ENCODE measurements around the gene COX6B1.

Gene COX6B1

DNA sequence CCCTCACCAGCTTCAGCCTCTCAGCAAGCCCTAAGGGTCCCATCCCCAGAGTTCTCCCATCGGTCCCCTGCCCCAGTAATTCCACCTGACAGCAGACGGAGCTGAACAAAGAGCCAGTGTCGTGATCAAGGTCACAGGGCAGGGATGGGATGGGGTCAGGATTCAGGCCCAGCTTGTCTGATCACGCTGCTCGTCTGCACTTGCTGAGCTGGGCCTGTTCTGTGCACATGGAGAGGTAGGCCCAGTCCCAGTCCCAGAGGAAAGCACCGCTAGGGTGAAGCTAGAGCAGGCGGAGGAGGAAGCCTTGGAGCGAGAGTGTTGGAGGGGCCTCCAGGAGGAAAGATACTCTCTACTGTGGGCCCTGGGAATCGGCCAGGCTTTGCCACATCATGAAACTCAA lies 26.4 kb upstream of the COX6B1 start:
- Histone ChIP-seq H3K9ac (ENCODE audit: low read depth, low read length) (no peak overlapping the region), H3K9me3 (ENCODE audit: control insufficient read depth, insufficient read depth, low read length) (no peaks in the 10 kb centered on the region), H3K36me3 (ENCODE audit: insufficient read depth, low read length) (0 out of 2 replicates have a peak, but pooled peaks cover 3% of the 10 kb centered on the region), H3K4me1 (ENCODE audit: insufficient read depth, low read length) (no peaks in the 10 kb centered on the region)

DNA sequence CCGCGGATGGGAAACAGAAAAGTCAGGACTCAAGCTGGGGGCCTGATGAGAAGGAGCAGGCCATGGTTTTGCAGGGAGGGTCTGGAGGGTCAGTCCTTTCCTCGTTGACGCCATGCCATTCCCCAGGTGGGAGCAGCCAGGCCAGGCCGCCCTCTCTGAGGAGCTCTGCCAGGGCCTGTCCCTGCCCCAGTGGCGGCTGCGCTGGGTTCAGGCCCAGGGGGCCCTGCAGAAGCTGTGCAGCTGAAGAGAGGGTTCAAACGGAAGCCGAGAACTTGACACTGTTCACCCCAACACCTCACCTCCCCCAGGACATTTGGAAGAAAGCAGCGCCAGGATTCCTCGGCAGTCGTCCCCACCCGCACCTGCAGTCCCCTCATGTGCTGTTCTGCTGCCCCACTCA lies 25.4 kb upstream of the COX6B1 start:
- H3K36me3 ChIP-seq (ENCODE audit: insufficient read depth, low read length), result 0 out of 2 replicates have a peak, but pooled peaks cover under 1% of the 10 kb centered on the region
- H3K9ac ChIP-seq (ENCODE audit: low read depth, low read length), result no peak overlapping the region
- no peaks in the 10 kb centered on the region for H3K4me1 ChIP-seq (ENCODE audit: insufficient read depth, low read length)
- H3K9me3 ChIP-seq (ENCODE audit: control insufficient read depth, insufficient read depth, low read length), result no peaks in the 10 kb centered on the region

DNA sequence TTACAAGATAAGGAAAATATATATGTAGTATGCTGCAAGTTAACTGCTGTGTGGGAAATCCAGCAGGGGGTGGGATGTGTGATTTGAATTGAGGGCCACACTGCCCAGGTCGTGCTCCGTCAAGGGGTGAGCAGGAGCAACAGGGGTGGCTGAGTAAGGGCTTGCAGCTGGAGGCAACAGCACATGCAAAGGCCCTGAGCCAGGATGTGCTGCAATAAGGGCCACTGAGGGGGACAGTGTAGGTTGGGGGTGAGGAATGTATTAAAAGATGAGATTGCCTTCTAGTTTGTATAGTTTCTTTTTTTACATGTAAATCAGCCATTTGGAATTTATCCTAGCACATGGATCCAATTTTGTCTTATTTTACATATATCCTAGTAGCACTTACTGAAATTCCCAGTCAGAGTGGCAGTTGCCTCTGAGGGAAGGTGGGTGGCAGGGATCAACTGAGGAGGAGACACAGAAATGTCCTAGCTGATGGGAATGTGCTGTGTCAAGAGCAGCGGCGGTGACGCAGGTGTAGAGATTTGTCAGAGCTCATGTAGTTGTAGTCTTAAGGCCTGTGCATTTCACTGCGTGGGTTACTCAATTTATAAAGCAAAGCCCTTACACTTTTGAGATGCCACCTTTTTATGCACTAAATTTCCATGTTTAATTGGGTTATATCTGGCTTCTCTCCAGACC lies 24.7 kb upstream of the COX6B1 start:
- no peak overlapping the region for H3K9ac ChIP-seq (ENCODE audit: low read depth, low read length)
- no peaks in the 10 kb centered on the region for H3K4me1 ChIP-seq (ENCODE audit: insufficient read depth, low read length)
- no peaks in the 10 kb centered on the region for H3K9me3 ChIP-seq (ENCODE audit: control insufficient read depth, insufficient read depth, low read length)
- no peaks in the 10 kb centered on the region for H3K36me3 ChIP-seq (ENCODE audit: insufficient read depth, low read length)

DNA sequence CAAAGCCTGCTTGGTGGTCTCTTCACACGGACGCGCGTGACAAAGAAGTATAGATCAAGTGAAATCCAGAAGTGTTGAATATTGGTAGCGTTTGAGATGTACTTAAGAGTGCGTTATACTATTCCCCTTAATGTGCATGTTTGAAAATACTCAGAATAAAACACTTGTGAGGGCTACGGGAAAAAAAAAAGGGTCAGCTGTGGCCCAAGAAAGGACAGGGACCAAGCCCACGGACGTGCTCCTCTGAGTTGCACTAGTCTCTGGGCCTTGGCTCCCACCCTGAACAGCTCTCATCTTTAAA lies 19.9 kb upstream of the COX6B1 start:
- no peaks in the 10 kb centered on the region for H3K4me1 ChIP-seq (ENCODE audit: insufficient read depth, low read length)
- H3K9ac ChIP-seq (ENCODE audit: low read depth, low read length), result peak overlapping the region; percentile 65
- H3K9me3 ChIP-seq (ENCODE audit: control insufficient read depth, insufficient read depth, low read length), result no peaks in the 10 kb centered on the region
- H3K36me3 ChIP-seq (ENCODE audit: insufficient read depth, low read length), result peaks cover 4% of the 10 kb centered on the region; the same call in 1 of the 2 replicates

DNA sequence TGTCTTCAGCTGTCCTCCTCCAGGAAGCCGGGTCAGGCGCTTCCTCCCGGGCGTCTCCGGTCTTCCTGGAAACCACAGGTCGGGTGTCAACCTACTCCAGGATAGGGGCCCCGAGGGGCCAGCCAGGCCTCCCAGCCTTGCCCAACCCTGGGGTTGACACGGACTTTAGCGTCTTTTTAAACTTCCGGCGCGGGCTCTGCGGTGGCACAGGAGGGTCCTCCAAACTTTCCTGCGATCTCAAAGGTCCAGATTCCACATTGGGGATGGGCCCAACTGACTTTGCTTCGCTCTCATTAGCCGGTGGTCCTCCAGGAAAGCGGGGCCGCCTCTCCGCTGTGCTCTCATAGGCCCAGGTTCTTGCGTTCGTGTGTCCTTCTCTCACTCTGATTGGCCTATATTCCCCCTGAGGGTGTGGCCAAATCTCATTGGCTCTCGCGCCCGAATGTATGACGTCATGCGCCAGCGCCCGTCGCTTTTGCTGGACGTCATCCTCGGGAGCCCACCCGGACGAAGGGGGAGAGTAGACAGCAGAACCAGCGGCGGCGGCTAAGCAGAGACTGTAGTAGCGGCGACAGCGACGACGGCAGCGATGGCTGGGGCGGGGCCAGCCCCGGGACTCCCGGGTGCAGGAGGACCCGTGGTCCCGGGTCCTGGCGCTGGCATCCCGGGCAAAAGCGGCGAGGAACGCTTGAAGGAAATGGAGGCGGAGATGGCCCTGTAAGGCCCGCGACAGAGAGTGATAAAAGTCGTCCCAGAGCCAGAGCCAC lies 19.4 kb upstream of the COX6B1 start, which contains the start of gene RBM42:
RBM42 (plus strand) TSS at position 472 of the 767 bp plus-strand sequence; CDS start at position 590, 118 bp downstream.
- H3K4me1 ChIP-seq (ENCODE audit: insufficient read depth, low read length), result no peaks in the 10 kb centered on the region
- H3K9ac ChIP-seq (ENCODE audit: low read depth, low read length), result peak within 1 kb of the TSS; percentile 87
- no peaks in the 10 kb centered on the region for H3K9me3 ChIP-seq (ENCODE audit: control insufficient read depth, insufficient read depth, low read length)
- H3K36me3 ChIP-seq (ENCODE audit: insufficient read depth, low read length), result peaks cover 4% of the 10 kb centered on the region; the same call in 1 of the 2 replicates

DNA sequence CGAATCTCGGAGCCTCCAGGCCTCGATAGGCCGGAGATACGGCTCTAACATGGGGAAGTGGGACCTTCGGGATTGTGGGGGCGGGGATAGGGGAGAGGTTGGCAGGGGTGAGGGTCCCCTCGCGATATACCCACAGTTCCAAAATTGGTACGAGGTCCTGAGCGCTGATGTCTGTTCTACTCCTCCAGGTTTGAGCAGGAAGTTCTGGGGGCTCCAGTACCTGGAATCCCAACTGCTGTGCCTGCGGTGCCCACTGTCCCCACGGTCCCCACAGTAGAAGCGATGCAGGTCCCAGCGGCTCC lies 18.8 kb upstream of the COX6B1 start:
- peaks cover 4% of the 10 kb centered on the region; the same call in 1 of the 2 replicates for H3K36me3 ChIP-seq (ENCODE audit: insufficient read depth, low read length)
- H3K9ac ChIP-seq (ENCODE audit: low read depth, low read length), result peak overlapping the region; percentile 87
- H3K9me3 ChIP-seq (ENCODE audit: control insufficient read depth, insufficient read depth, low read length), result no peaks in the 10 kb centered on the region
- H3K4me1 ChIP-seq (ENCODE audit: insufficient read depth, low read length), result no peaks in the 10 kb centered on the region

DNA sequence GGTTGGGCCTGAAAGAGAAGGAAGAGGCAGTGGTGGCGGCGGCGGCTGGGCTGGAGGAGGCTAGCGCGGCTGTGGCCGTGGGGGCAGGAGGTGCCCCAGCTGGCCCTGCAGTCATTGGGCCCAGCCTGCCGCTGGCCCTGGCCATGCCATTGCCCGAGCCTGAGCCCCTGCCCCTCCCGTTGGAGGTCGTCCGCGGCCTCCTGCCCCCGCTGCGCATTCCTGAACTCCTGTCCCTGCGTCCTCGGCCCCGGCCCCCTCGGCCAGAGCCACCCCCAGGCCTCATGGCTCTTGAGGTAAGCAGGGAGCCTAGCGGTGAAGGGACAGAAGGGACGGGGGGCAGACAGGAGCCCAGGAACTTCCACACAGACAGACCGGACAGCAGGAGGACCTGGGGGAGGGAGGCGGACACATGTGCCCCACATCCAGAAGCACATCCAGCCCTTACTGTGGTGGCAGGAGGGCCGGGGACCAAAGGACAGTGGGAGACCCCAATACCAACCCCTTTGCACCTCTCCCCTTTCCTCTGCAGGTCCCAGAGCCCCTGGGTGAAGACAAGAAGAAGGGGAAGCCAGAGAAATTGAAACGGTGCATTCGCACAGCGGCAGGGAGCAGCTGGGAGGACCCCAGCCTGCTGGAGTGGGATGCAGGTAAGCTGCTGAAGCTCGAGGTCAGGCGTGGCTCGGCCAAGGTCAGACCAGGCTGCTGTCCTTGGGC lies 14.2 kb upstream of the COX6B1 start:
- no peaks in the 10 kb centered on the region for H3K4me1 ChIP-seq (ENCODE audit: insufficient read depth, low read length)
- H3K9ac ChIP-seq (ENCODE audit: low read depth, low read length), result no peak overlapping the region
- peaks cover 10% of the 10 kb centered on the region for H3K36me3 ChIP-seq (ENCODE audit: insufficient read depth, low read length)
- no peaks in the 10 kb centered on the region for H3K9me3 ChIP-seq (ENCODE audit: control insufficient read depth, insufficient read depth, low read length)

DNA sequence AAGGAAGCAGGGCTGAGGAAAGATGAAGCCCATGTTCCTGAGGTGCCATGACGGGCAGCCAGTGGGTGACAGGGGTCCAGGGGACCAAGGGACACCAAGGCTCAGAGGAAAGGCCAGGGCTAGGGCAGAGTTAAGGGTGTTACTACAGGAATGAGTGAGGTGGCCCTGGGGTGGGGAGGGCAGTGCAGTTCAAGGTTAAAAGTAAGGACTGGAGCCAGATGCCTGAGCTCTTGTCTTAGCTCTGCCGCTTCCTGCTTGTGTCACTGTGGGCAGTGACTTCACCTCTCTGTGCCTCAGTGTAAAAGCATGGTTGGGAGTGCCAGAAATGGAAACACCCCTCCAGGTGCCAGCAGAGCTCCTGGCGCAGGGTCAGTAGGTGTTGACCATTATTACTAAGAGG lies 11.5 kb upstream of the COX6B1 start:
- Histone ChIP-seq H3K36me3 (ENCODE audit: insufficient read depth, low read length) (peaks cover 6% of the 10 kb centered on the region), H3K4me1 (ENCODE audit: insufficient read depth, low read length) (peaks cover 12% of the 10 kb centered on the region), H3K9me3 (ENCODE audit: control insufficient read depth, insufficient read depth, low read length) (no peaks in the 10 kb centered on the region), H3K9ac (ENCODE audit: low read depth, low read length) (no peak overlapping the region)

DNA sequence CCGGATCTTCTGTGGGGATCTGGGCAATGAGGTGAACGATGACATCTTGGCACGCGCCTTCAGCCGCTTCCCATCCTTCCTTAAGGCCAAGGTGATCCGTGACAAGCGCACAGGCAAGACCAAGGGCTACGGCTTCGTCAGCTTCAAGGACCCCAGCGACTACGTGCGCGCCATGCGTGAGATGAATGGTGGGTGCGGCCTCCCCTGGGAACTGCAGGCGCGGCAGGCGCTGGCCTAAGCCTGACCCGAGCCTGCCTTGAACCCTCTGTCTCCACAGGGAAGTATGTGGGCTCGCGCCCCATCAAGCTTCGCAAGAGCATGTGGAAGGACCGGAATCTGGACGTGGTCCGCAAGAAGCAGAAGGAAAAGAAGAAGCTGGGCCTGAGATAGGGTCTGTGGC lies 11.0 kb upstream of the COX6B1 start:
- Histone ChIP-seq H3K4me1 (ENCODE audit: insufficient read depth, low read length) (peaks cover 15% of the 10 kb centered on the region), H3K9ac (ENCODE audit: low read depth, low read length) (no peak overlapping the region), H3K36me3 (ENCODE audit: insufficient read depth, low read length) (peaks cover 6% of the 10 kb centered on the region), H3K9me3 (ENCODE audit: control insufficient read depth, insufficient read depth, low read length) (no peaks in the 10 kb centered on the region)

DNA sequence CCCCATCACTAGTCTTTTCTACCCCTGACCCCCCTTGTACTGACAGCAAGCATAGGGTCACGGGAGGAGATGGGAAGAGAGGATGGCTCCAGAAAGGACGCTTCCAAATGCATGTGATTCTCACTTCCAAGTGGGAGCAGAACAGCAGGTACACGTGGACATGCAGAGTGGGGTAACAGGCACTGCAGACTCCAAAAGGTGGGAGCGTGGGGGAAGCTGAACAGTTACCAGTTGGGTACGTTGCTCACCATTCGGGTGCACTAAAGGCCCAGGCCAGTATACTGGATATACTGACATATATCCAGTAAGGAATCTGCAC lies 8.8 kb upstream of the COX6B1 start:
- Histone ChIP-seq H3K9ac (ENCODE audit: low read depth, low read length) (no peak overlapping the region), H3K36me3 (ENCODE audit: insufficient read depth, low read length) (peaks cover 6% of the 10 kb centered on the region; the same call in 1 of the 2 replicates), H3K9me3 (ENCODE audit: control insufficient read depth, insufficient read depth, low read length) (no peaks in the 10 kb centered on the region), H3K4me1 (ENCODE audit: insufficient read depth, low read length) (peaks cover 16% of the 10 kb centered on the region)

DNA sequence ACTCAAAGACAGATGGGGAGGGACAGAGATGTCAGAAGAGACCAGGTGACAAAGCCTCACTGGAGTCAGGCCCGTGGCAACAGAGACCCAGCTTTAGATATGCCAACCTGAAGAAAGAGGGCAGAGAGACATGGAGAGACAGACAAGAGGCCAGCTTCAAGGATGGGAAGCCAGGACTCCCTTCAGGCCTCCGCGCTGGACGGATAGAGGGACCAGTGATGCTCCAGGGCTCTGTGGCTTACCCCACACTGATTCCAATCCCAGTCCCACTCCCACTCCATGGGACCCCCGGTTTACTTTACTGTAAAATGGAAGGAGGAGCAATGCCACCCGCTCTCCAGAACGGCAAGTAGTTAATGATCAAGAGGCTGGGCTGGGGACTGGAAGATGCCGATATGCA lies 8.3 kb upstream of the COX6B1 start:
- Histone ChIP-seq H3K9ac (ENCODE audit: low read depth, low read length) (no peak overlapping the region), H3K36me3 (ENCODE audit: insufficient read depth, low read length) (peaks cover 6% of the 10 kb centered on the region; the same call in 1 of the 2 replicates), H3K4me1 (ENCODE audit: insufficient read depth, low read length) (peaks cover 16% of the 10 kb centered on the region), H3K9me3 (ENCODE audit: control insufficient read depth, insufficient read depth, low read length) (no peaks in the 10 kb centered on the region)

DNA sequence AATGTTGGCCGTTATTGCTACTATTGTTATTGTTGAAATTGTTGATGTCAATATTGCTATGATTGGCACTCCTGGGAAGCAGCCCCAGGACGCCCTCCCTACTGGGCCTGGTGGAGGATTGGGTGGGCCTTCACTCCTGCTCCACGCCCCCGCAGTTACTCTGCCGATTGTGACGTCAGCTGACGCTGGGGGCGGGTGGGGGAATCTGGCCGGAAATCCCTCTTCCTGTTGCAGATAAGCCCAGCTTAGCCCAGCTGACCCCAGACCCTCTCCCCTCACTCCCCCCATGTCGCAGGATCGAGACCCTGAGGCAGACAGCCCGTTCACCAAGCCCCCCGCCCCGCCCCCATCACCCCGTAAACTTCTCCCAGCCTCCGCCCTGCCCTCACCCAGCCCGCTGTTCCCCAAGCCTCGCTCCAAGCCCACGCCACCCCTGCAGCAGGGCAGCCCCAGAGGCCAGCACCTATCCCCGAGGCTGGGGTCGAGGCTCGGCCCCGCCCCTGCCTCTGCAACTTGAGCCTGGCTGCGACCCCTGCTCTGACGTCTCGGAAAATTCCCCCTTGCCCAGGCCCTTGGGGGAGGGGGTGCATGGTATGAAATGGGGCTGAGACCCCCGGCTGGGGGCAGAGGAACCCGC lies 6.5 kb upstream of the COX6B1 start, which contains the start of gene ETV2:
ETV2 (plus strand) TSS at position 231 of the 637 bp plus-strand sequence. CDS start 716 bp downstream, outside the sequence.
- Histone ChIP-seq H3K36me3 (ENCODE audit: insufficient read depth, low read length) (peaks cover 3% of the 10 kb centered on the region; the same call in 1 of the 2 replicates), H3K9ac (ENCODE audit: low read depth, low read length) (peak within 1 kb of the TSS; percentile 79; the same call in 1 of the 2 replicates), H3K9me3 (ENCODE audit: control insufficient read depth, insufficient read depth, low read length) (no peaks in the 10 kb centered on the region), H3K4me1 (ENCODE audit: insufficient read depth, low read length) (peaks cover 16% of the 10 kb centered on the region)

DNA sequence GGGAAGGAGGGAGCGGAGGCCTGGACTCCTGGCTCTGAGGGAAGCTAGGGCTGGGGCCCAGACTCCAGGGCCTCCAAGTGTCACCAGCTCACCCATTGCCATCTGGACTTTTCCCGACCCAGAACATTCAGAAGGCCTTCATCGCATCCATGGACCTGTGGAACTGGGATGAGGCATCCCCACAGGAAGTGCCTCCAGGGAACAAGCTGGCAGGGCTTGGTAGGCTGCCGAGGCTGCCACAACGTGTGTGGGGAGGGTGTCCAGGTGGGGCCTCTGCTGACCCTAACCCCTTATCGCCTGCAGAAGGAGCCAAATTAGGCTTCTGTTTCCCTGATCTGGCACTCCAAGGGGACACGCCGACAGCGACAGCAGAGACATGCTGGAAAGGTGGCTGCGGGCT lies 5.8 kb upstream of the COX6B1 start:
- no peaks in the 10 kb centered on the region; the same call in 1 of the 2 replicates for H3K36me3 ChIP-seq (ENCODE audit: insufficient read depth, low read length)
- H3K9me3 ChIP-seq (ENCODE audit: control insufficient read depth, insufficient read depth, low read length), result no peaks in the 10 kb centered on the region
- peak overlapping the region; percentile 79; the same call in 1 of the 2 replicates for H3K9ac ChIP-seq (ENCODE audit: low read depth, low read length)
- H3K4me1 ChIP-seq (ENCODE audit: insufficient read depth, low read length), result peaks cover 16% of the 10 kb centered on the region

DNA sequence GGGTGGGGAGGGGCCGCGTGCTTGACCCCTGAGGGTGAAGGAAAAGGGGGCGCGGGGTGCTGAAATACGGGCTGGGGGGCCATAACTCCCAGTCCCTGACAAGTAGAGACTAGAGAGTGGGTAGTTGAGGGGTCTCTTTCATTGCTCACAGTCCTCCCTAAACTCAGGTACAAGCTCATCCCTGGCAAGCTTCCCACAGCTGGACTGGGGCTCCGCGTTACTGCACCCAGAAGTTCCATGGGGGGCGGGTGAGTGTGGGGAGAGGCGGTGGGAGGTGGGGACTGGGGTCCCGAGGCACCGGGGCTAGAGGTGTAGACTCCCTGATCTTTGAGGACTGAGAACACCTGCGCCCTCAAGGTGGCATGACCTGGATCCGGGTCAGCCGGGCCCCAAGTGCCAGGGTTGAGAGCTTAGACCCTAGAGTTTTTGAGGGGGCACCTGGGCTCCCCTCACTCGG lies 5.3 kb upstream of the COX6B1 start:
- H3K4me1 ChIP-seq (ENCODE audit: insufficient read depth, low read length), result peaks cover 16% of the 10 kb centered on the region
- no peaks in the 10 kb centered on the region for H3K36me3 ChIP-seq (ENCODE audit: insufficient read depth, low read length)
- H3K9ac ChIP-seq (ENCODE audit: low read depth, low read length), result peak overlapping the region; percentile 79
- no peaks in the 10 kb centered on the region for H3K9me3 ChIP-seq (ENCODE audit: control insufficient read depth, insufficient read depth, low read length)
